ENCODE data around the gene OR2H1.
"Not testable (repeated sequence)": the region's sequence is repeated elsewhere in the genome, so short reads cannot be mapped to it uniquely, and the experiment has no call there.

OR2H1 gene

DNA sequence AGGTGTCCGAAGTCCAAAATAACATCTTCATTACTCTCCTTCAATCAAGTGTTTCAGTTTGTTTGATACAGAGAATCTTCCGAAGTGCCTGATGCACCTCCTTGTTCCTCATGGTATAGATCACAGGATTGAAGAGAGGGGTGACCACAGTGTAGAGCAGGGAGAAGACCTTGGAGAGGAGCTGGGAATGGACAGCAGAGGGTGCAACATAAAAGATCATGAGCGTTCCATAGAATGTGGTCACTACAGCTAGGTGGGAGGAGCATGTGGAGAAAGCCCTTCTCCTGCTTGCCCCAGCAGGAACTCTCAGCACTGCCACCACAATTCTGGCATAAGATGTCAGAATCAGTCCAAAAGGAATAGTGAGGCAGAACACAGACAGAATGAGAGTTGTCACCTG is 30.3 kb upstream of the OR2H1 start:
- no peaks in the 10 kb centered on the region for H3K36me3 ChIP-seq
- H3K27ac ChIP-seq = no peak overlapping the region
- no peaks in the 10 kb centered on the region for H3K9me3 ChIP-seq (ENCODE audit: severe bottlenecking)
- peak; percentile 56 for DNase-seq
- H3K4me3 ChIP-seq (ENCODE audit: low read depth, low read length) = no peak overlapping the region
- TF ChIP-seq, protein P1, sequence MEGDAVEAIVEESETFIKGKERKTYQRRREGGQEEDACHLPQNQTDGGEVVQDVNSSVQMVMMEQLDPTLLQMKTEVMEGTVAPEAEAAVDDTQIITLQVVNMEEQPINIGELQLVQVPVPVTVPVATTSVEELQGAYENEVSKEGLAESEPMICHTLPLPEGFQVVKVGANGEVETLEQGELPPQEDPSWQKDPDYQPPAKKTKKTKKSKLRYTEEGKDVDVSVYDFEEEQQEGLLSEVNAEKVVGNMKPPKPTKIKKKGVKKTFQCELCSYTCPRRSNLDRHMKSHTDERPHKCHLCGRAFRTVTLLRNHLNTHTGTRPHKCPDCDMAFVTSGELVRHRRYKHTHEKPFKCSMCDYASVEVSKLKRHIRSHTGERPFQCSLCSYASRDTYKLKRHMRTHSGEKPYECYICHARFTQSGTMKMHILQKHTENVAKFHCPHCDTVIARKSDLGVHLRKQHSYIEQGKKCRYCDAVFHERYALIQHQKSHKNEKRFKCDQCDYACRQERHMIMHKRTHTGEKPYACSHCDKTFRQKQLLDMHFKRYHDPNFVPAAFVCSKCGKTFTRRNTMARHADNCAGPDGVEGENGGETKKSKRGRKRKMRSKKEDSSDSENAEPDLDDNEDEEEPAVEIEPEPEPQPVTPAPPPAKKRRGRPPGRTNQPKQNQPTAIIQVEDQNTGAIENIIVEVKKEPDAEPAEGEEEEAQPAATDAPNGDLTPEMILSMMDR (IDR thresholded peaks at IDR 0.05; ENCODE audit: low read depth, low read length) = peak; percentile 69; the same call in 1 of the 2 replicates
- peaks cover 42% of the 10 kb centered on the region for H3K27me3 ChIP-seq (ENCODE audit: insufficient read depth, low read depth, severe bottlenecking)

DNA sequence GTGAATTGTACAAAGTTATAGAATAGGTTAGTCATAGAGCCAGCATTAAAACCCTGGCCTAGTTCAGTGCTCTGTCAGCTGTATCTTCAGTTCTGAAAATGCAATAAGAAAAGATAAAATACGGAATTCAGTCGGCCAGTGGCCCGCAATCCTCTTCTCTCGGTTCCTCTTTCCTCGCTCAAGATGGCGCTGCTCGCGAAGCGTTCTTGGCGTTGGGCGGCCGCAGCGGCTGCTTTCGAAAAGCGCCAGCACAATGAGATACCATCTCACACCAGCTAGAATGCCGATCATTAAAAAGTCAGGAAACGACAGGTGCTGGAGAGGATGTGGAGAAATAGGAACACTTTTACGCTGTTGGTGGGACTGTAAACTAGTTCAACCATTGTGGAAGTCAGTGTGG is 20.2 kb upstream of the OR2H1 start:
- H3K4me3 ChIP-seq (ENCODE audit: low read depth, low read length); H3K36me3 ChIP-seq; DNase-seq; H3K27ac ChIP-seq; H3K9me3 ChIP-seq (ENCODE audit: severe bottlenecking): not testable (repeated sequence)
- peaks cover 71% of the 10 kb centered on the region for H3K27me3 ChIP-seq (ENCODE audit: insufficient read depth, low read depth, severe bottlenecking)

DNA sequence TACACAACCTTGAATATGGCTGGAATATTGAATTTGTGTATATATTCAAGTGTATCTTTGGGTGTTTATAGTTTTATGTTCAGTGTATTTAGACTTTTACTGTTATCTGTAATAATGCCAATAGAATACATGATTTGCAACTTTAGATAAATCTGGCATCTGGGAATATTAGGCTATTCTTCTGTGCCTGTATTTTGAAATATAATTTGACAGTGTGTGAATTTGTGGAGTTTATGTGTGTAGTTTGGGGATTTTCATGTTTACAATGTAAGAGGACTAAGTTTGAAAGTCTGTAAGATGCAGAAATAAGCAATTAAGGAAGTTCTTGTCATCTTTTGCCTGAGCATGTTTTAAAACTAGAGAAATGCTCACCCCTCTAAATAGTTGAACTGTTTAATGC is 17.9 kb upstream of the OR2H1 start, which contains the start of gene OR10C1:
Gene OR10C1 (plus strand): TSS at position 301 of the 400 bp plus-strand sequence. CDS start 710 bp downstream, outside the sequence.
- no peak for DNase-seq
- no peaks in the 10 kb centered on the region for H3K36me3 ChIP-seq
- H3K9me3 ChIP-seq (ENCODE audit: severe bottlenecking) = peaks cover 11% of the 10 kb centered on the region
- TF ChIP-seq, protein P1 (IDR thresholded peaks at IDR 0.05; ENCODE audit: low read depth, low read length) = no peak
- no peak within 1 kb of the TSS for H3K27ac ChIP-seq
- H3K4me3 ChIP-seq (ENCODE audit: low read depth, low read length) = no peak within 1 kb of the TSS
- peaks cover 53% of the 10 kb centered on the region for H3K27me3 ChIP-seq (ENCODE audit: insufficient read depth, low read depth, severe bottlenecking)

DNA sequence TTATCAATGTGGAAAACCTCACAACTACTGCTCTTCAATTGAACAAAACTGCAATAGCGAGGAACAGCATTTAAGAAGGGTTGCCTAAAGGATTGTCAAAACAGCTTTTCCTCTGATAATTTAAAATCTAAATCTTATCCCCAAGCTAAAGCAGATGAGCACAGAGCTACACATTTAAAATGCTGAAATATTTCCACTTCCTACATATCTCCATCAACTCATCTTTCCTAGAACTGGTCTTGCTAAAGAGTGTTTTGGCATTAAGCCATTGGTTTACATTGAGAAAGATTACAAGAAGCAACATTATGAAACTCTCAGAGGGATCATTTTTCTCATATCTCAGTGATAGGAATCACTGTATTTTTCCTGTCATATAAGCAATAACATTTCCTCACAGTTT is 14.2 kb upstream of the OR2H1 start:
- TF ChIP-seq, protein P1 (IDR thresholded peaks at IDR 0.05; ENCODE audit: low read depth, low read length) = no peak
- no peak for DNase-seq
- no peak overlapping the region for H3K27ac ChIP-seq
- H3K9me3 ChIP-seq (ENCODE audit: severe bottlenecking) = peaks cover 8% of the 10 kb centered on the region
- no peak overlapping the region for H3K4me3 ChIP-seq (ENCODE audit: low read depth, low read length)
- H3K27me3 ChIP-seq (ENCODE audit: insufficient read depth, low read depth, severe bottlenecking) = peaks cover 45% of the 10 kb centered on the region
- no peaks in the 10 kb centered on the region for H3K36me3 ChIP-seq

DNA sequence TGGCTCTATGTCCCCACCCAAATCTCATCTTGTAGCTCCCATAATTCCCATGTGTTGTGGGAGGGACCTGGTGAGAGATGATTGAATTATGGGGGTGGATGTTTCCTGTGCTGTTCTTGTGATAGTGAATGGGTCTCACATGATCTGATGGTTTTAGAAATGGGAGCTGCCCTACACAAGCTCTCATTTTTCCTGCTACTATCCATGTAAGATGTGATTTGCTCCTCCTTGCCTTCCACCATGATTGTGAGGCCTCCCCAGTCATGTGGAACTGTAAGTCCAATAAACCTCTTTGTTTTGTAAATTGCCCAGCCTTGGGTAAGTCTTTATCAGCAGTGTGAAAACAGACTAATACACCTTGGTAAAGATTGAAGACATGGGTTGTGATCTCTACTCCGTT is 12.9 kb upstream of the OR2H1 start:
- not testable (repeated sequence) for H3K36me3 ChIP-seq, H3K27ac ChIP-seq
- H3K27me3 ChIP-seq (ENCODE audit: insufficient read depth, low read depth, severe bottlenecking) = peaks cover 41% of the 10 kb centered on the region

DNA sequence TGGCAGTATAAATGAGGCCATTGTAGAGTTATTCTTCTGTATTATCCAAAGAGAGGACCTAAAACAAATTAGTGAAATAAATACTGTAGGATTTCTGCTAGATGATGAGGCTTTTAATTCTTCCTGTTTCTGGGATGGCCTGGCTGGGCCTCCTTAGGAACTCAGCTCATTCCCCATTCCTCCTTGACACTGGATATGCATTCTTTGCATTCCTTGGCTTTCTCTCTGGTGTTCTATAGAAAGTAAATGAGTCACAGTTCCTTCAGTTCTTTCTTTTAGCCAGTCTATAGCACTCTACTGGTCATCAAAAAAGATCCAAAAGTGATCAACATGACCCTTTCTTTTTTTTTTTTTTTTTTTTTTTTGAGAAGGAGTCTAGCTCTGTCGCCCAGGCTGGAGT is 9.3 kb upstream of the OR2H1 start:
- TF ChIP-seq, protein P1 (IDR thresholded peaks at IDR 0.05; ENCODE audit: low read depth, low read length) = no peak
- H3K4me3 ChIP-seq (ENCODE audit: low read depth, low read length) = no peak overlapping the region
- H3K36me3 ChIP-seq = no peaks in the 10 kb centered on the region
- H3K27me3 ChIP-seq (ENCODE audit: insufficient read depth, low read depth, severe bottlenecking) = peaks cover 28% of the 10 kb centered on the region
- no peak overlapping the region for H3K27ac ChIP-seq
- H3K9me3 ChIP-seq (ENCODE audit: severe bottlenecking) = peaks cover 9% of the 10 kb centered on the region
- no peak for DNase-seq

More for the DNA sequence above, 12.9 kb upstream of the OR2H1 start:
- H3K9me3 ChIP-seq (ENCODE audit: severe bottlenecking); H3K4me3 ChIP-seq (ENCODE audit: low read depth, low read length); DNase-seq: not testable (repeated sequence)

DNA sequence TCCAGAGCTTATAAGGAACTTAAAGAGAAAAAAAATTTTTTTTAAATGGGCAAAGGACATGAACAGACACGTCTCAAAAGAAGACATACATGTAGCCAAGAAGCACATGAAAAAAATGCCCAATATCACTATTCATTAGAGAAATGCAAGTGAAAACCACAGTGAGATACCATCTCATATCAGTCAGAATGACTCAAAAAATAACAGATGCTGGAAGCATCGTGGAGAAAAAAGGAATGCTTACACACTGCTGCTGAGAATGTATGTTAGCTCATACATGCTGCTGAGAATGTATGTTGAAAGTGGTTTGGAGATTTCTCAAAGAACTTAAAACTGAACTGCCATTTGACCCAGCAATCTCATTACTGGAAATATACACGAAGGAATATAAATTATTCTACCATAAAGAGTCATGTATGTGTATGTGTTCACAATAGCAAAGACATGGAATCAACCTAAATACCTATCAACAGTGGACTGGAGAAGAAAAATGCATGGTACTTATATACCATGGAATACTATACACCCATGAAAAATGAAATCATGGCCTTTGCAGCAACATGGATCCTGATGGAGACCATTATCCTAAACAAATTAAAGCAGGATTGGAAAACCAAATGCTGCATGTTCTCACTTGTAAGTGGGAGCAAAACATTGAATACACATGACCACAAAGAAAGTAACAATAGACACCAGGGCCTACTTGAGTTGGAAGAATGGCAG is 5.3 kb upstream of the OR2H1 start:
- TF ChIP-seq, protein P1 (IDR thresholded peaks at IDR 0.05; ENCODE audit: low read depth, low read length) = no peak

More for the DNA sequence above, 5.3 kb upstream of the OR2H1 start:
- peaks cover 4% of the 10 kb centered on the region for H3K9me3 ChIP-seq (ENCODE audit: severe bottlenecking)
- H3K36me3 ChIP-seq = no peaks in the 10 kb centered on the region
- H3K4me3 ChIP-seq (ENCODE audit: low read depth, low read length) = no peak overlapping the region
- H3K27me3 ChIP-seq (ENCODE audit: insufficient read depth, low read depth, severe bottlenecking) = peaks cover 14% of the 10 kb centered on the region
- H3K27ac ChIP-seq = no peak overlapping the region
- DNase-seq = no peak
